OCI-LY1 (cell line): ENCODE measurements around the gene CRYL1.

Source experiments
- H2AFZ ChIP-seq: fragments of 200-600 bp; sonication (generic), shearing (Covaris generic); 2 replicates; pipeline ENCODE4 v1.6.0; 2014; ENCODE audit warnings: antibody characterized with exemption, mild to moderate bottlenecking, low read length
- H3F3A ChIP-seq: fragments of 200-600 bp; sonication (generic), shearing (Covaris generic); 2 replicates; pipeline ENCODE4 v1.6.0; 2014; ENCODE audit warnings: mild to moderate bottlenecking, antibody characterized with exemption, low read length, moderate library complexity; ENCODE audit not compliant: insufficient read depth
- H3K27ac ChIP-seq: fragments of 200-600 bp; sonication (generic); 2 replicates; pipeline ENCODE4 v1.5.1; 2014; ENCODE audit warnings: low read length, mixed run types, mild to moderate bottlenecking, low read depth; ENCODE audit not compliant: poor library complexity, severe bottlenecking
- H3K27me3 ChIP-seq: fragments of 200-600 bp; sonication (generic); 2 replicates; pipeline ENCODE4 v1.6.0; 2014; ENCODE audit warnings: antibody characterized with exemption, mild to moderate bottlenecking, low read length, moderate library complexity; ENCODE audit not compliant: insufficient read depth
- H3K36me3 ChIP-seq: fragments of 200-600 bp; sonication (generic); 2 replicates; pipeline ENCODE4 v1.6.1; 2014; ENCODE audit warnings: mild to moderate bottlenecking, antibody characterized with exemption, low read length, moderate library complexity, mixed read lengths; ENCODE audit not compliant: insufficient read depth
- H3K4me1 ChIP-seq: fragments of 200-600 bp; sonication (generic); 2 replicates; pipeline ENCODE4 v1.5.1; 2014; ENCODE audit warnings: mild to moderate bottlenecking, low read length, moderate library complexity; ENCODE audit not compliant: insufficient read depth, severe bottlenecking
- H3K4me2 ChIP-seq: fragments of 200-600 bp; sonication (generic), shearing (Covaris generic); 2 replicates; pipeline ENCODE4 v1.6.1; 2014; ENCODE audit warnings: low read length
- H3K4me3 ChIP-seq: fragments of 200-600 bp; sonication (generic); 2 replicates; pipeline ENCODE4 v1.5.1; 2014; ENCODE audit warnings: low read length, low read depth, mild to moderate bottlenecking, mixed read lengths; ENCODE audit not compliant: poor library complexity, severe bottlenecking
- H3K79me2 ChIP-seq: fragments of 200-600 bp; shearing (Covaris generic); 2 replicates; pipeline ENCODE4 v1.6.1; 2016; ENCODE audit warnings: mixed run types, low read length, mixed read lengths; ENCODE audit not compliant: insufficient read depth
- H3K9ac ChIP-seq: fragments of 200-600 bp; sonication (generic), shearing (Covaris generic); 2 replicates; pipeline ENCODE4 v1.6.1; 2014; ENCODE audit warnings: mild to moderate bottlenecking, low read length, mixed read lengths
- H3K9me2 ChIP-seq: fragments of 200-600 bp; sonication (generic), shearing (Covaris generic); 2 replicates; pipeline ENCODE4 v1.6.1; 2014; ENCODE audit warnings: low read depth, mild to moderate bottlenecking, low read length, mixed read lengths
- H3K9me3 ChIP-seq: fragments of 200-600 bp; shearing (Covaris generic); 2 replicates; pipeline ENCODE4 v1.6.1; 2014; ENCODE audit warnings: low read length, mixed read lengths
- H4K20me1 ChIP-seq: fragments of 200-600 bp; sonication (generic), shearing (Covaris generic); 2 replicates; pipeline ENCODE4 v1.6.0; 2016; ENCODE audit warnings: mild to moderate bottlenecking, low read length; ENCODE audit not compliant: insufficient read depth
- EZH2 ChIP-seq: fragments of 200-600 bp; sonication (generic), shearing (Covaris generic); IDR thresholded peaks from 2 replicates; pipeline ENCODE4 v1.8.0; 2017; ENCODE audit warnings: borderline replicate concordance, mixed run types, mild to moderate bottlenecking, antibody characterized with exemption, low read length, moderate library complexity, mixed read lengths
- TF ChIP-seq, protein P1 (sequence below): fragments of 200-600 bp; sonication (generic), shearing (Covaris generic); IDR thresholded peaks from 2 replicates; pipeline ENCODE4 v1.5.1; 2017; ENCODE audit warnings: mild to moderate bottlenecking, antibody characterized with exemption, low read length, moderate library complexity, mixed read lengths

Gene CRYL1

DNA sequence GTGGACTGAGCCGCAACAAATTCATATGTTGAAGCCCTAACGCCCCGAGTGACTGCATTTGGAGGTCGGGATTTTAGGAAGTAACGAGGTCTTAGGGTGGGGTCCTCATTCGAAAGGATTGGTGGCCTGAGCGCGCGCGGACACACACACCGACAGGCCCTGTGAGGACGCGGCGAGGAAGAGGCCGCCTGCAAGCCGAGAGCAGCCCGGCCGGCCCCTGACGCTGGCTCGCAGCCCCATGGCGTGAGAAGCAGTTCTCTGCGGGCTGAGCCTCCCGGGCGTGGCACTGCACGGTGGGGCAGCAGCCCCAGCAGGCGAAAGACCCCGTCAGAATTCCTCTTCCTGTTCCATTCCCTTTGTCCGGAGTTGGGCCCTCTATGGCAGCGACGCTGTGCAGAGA is 131.2 kb downstream of the CRYL1 start:
- no peaks in the 10 kb centered on the region for H3F3A ChIP-seq
- H3K36me3 ChIP-seq: no peaks in the 10 kb centered on the region
- no peak overlapping the region for H3K9ac ChIP-seq
- no peak overlapping the region for H3K4me3 ChIP-seq
- H3K79me2 ChIP-seq: no peaks in the 10 kb centered on the region
- no peaks in the 10 kb centered on the region for H4K20me1 ChIP-seq
- no peaks in the 10 kb centered on the region for H3K27me3 ChIP-seq
- no peak overlapping the region for H3K4me2 ChIP-seq
- no peak overlapping the region for H3K27ac ChIP-seq
- TF ChIP-seq, protein P1, sequence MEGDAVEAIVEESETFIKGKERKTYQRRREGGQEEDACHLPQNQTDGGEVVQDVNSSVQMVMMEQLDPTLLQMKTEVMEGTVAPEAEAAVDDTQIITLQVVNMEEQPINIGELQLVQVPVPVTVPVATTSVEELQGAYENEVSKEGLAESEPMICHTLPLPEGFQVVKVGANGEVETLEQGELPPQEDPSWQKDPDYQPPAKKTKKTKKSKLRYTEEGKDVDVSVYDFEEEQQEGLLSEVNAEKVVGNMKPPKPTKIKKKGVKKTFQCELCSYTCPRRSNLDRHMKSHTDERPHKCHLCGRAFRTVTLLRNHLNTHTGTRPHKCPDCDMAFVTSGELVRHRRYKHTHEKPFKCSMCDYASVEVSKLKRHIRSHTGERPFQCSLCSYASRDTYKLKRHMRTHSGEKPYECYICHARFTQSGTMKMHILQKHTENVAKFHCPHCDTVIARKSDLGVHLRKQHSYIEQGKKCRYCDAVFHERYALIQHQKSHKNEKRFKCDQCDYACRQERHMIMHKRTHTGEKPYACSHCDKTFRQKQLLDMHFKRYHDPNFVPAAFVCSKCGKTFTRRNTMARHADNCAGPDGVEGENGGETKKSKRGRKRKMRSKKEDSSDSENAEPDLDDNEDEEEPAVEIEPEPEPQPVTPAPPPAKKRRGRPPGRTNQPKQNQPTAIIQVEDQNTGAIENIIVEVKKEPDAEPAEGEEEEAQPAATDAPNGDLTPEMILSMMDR: no peak
- TF ChIP-seq EZH2: no peak
- no peaks in the 10 kb centered on the region for H3K4me1 ChIP-seq
- H3K9me2 ChIP-seq: no peaks in the 10 kb centered on the region
- H2AFZ ChIP-seq: no peak overlapping the region
- no peaks in the 10 kb centered on the region for H3K9me3 ChIP-seq

DNA sequence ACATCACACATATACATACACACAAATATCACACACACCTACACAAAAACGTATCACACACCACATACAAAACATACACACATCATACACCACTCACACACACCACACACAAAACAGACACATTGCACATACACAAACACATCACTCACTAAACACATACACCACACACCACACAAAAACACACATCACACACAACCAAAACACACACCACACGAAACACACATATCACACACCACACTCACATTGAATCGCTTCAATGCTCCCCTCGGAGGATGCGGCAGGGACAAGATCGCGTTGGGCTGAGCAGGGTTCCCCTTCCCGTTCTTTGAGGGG is 131.5 kb downstream of the CRYL1 start:
- Histone ChIP-seq H3K27me3 (no peaks in the 10 kb centered on the region), H3K27ac (no peak overlapping the region), H4K20me1 (no peaks in the 10 kb centered on the region), H3K9me3 (no peaks in the 10 kb centered on the region), H3K9ac (no peak overlapping the region), H2AFZ (no peak overlapping the region), H3K79me2 (no peaks in the 10 kb centered on the region), H3K9me2 (no peaks in the 10 kb centered on the region), H3K4me3 (no peak overlapping the region), H3K4me1 (no peaks in the 10 kb centered on the region), H3F3A (no peaks in the 10 kb centered on the region), H3K36me3 (no peaks in the 10 kb centered on the region), H3K4me2 (no peak overlapping the region)
- TF ChIP-seq, protein P1: no peak
- TF ChIP-seq EZH2: no peak

DNA sequence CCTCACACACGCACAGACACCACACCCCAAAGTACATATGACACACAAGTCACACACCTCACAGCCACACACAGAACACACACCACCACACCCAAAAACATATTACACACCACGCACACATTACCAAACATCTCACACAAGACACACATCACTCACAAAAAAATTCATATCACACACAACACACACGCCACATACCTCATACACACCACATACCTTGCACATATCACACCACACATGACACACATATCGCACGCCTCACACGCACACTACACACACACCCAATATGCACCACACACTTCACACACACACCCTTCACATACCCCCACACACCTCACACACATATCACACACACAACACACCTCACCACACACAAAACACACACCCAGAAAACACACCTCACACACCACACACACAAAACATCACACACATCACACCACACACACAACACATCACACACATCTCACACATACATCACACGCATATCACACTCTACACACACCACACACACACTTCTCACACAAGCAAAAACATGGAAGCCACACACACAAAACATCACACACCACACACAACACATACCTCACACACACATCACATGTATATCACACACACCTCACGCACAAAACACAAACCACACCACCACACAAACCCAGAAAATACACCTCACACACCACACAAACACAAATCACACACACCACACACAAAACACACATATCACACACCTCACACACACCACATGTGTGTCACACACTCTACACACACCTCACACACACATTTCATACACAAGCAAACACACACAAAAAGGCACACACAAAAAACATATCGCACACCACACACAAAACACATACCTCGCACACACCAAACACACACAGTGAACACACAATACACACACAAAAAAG is 132.1 kb downstream of the CRYL1 start:
- Histone ChIP-seq H3K79me2 (no peaks in the 10 kb centered on the region), H3K9me3 (no peaks in the 10 kb centered on the region), H3K4me1 (no peaks in the 10 kb centered on the region), H2AFZ (no peak overlapping the region), H3K9ac (no peak overlapping the region), H4K20me1 (no peaks in the 10 kb centered on the region), H3K36me3 (no peaks in the 10 kb centered on the region), H3K4me2 (no peak overlapping the region), H3K27me3 (no peaks in the 10 kb centered on the region), H3K9me2 (no peaks in the 10 kb centered on the region), H3K4me3 (no peak overlapping the region), H3K27ac (no peak overlapping the region), H3F3A (no peaks in the 10 kb centered on the region)
- TF ChIP-seq, protein P1: no peak
- no peak for TF ChIP-seq EZH2
